Retinal pigment epithelial cell (primary cell): ENCODE data around the gene MYL6B.

Experiments
- DNase-seq: peaks from one replicate; pipeline ENCODE4 v3.0.0-alpha.2; 2010; ENCODE audit warnings: low read depth
- H3K4me3 ChIP-seq: 2 replicates; pipeline ENCODE4 v1.5.1; 2011; ENCODE audit warnings: mild to moderate bottlenecking, low read length, control low read depth, moderate library complexity
- CTCF ChIP-seq: conservative IDR thresholded peaks from 2 replicates; pipeline ENCODE4 v1.5.1; 2011; ENCODE audit warnings: low read depth, low read length, control low read depth, inconsistent platforms

The MYL6B gene

GRCh38 chr12:56117778-56118687 lies 34.4 kb upstream of the MYL6B start, which contains the start of gene ZC3H10:
TSS of gene ZC3H10 (plus strand) at chr12:56118266. CDS start at chr12:56120563, 2,297 bp downstream.
- peak; percentile 98 for DNase-seq
- TF ChIP-seq CTCF: peak; percentile 49
- peak within 1 kb of the TSS; percentile 96 for H3K4me3 ChIP-seq

- no peak for DNase-seq
- TF ChIP-seq CTCF: no peak
- peak overlapping the region; percentile 86 for H3K4me3 ChIP-seq
Measured at GRCh38 chr12:56118688-56119357, 33.6 kb upstream of the MYL6B start.

- H3K4me3 ChIP-seq: peak overlapping the region; percentile 86
- TF ChIP-seq CTCF: peak; percentile 82
- DNase-seq: peak; percentile 80
Measured at GRCh38 chr12:56119361-56119796, 33.0 kb upstream of the MYL6B start.

- no peak for TF ChIP-seq CTCF
- DNase-seq: no peak
- no peak overlapping the region for H3K4me3 ChIP-seq
Measured at GRCh38 chr12:56120158-56120846, 32.1 kb upstream of the MYL6B start.

- H3K4me3 ChIP-seq: no peak overlapping the region
- DNase-seq: no peak
- TF ChIP-seq CTCF: no peak
Measured at GRCh38 chr12:56121204-56121870, 31.1 kb upstream of the MYL6B start.

- DNase-seq: no peak
- H3K4me3 ChIP-seq: no peak overlapping the region
- TF ChIP-seq CTCF: no peak
Measured at GRCh38 chr12:56122637-56123036, 29.8 kb upstream of the MYL6B start.
